Hematopoietic multipotent progenitor cell treated with erythropoietin and hydrocortisone succinate and interleukin-3 and kit ligand, for 8 days (in vitro differentiated cells): ENCODE measurements around the gene CCDC92.
A peak's percentile ranks its signal among the peaks of the same experiment; 100 is the strongest.

Experiments used
- DNase-seq: peaks from one replicate; pipeline ENCODE4 v3.0.0-alpha.2; 2015

CCDC92 gene

GRCh38 chr12:124001343-124001742 is 28.7 kb upstream of the CCDC92 start:
- no peak for DNase-seq

- no peak for DNase-seq
These were observed 27.5 kb upstream of the CCDC92 start for GRCh38 chr12:124000111-124000510.

GRCh38 chr12:123998991-123999359 is 26.3 kb upstream of the CCDC92 start:
- peak; percentile 30 for DNase-seq

GRCh38 chr12:123998344-123998990 is 25.8 kb upstream of the CCDC92 start:
- peak; percentile 25 for DNase-seq

GRCh38 chr12:123997908-123998307 is 25.3 kb upstream of the CCDC92 start:
- DNase-seq: no peak

GRCh38 chr12:123997033-123997822 is 24.6 kb upstream of the CCDC92 start:
- DNase-seq: no peak

GRCh38 chr12:123996581-123996980 is 23.9 kb upstream of the CCDC92 start:
- DNase-seq: no peak

- DNase-seq: no peak
These were observed 22.6 kb upstream of the CCDC92 start for GRCh38 chr12:123995023-123995748.

- DNase-seq: no peak
These were observed 19.6 kb upstream of the CCDC92 start for GRCh38 chr12:123992118-123992825.

GRCh38 chr12:123991372-123991951 is 18.8 kb upstream of the CCDC92 start:
- DNase-seq: peak; percentile 29

GRCh38 chr12:123990511-123990910 is 17.9 kb upstream of the CCDC92 start:
- DNase-seq: no peak

- no peak for DNase-seq
These were observed 17.1 kb upstream of the CCDC92 start for GRCh38 chr12:123989753-123990152.

GRCh38 chr12:123989168-123989567 is 16.5 kb upstream of the CCDC92 start:
- no peak for DNase-seq

- DNase-seq: no peak
These were observed 14.4 kb upstream of the CCDC92 start for GRCh38 chr12:123987022-123987421.

GRCh38 chr12:123986374-123986965 is 13.8 kb upstream of the CCDC92 start:
- DNase-seq: no peak

- DNase-seq: no peak
These were observed 12.3 kb upstream of the CCDC92 start for GRCh38 chr12:123984903-123985302.

GRCh38 chr12:123983822-123984485 is 11.3 kb upstream of the CCDC92 start:
- peak; percentile 76 for DNase-seq

- no peak for DNase-seq
These were observed 9.6 kb upstream of the CCDC92 start for GRCh38 chr12:123982269-123982668.

- DNase-seq: no peak
These were observed 6.9 kb upstream of the CCDC92 start for GRCh38 chr12:123979566-123979965.

GRCh38 chr12:123976227-123976826 is 3.7 kb upstream of the CCDC92 start:
- no peak for DNase-seq
